ENCODE results near the gene ZGRF1.

DNA sequence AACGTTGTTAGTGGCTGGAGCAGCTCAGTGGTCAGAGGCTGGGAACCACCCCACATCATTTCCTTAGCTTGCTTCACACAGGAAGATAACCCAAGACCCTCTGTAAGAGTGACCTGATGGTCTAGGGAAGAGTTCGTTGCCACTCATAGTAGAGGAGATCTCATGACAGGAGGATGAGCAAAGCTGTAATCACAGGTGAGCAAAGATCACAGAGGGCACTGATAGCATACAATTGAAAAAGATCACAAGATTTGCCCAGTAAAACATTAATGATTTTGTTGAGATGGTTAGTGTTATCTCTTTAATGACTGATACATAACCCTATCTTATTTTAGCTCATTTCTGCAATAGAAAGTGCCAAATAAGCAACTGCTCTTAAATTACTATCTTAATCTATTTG is 44.3 kb upstream of the ZGRF1 start:
- no peak for TF ChIP-seq CTCF (IDR thresholded peaks at IDR 0.05 in 2 of 3, conservative IDR thresholded peaks at IDR 0.05 in 1 of 3; ENCODE audit: control insufficient read depth in 2 of 3, extremely low read depth in 1 of 3, insufficient read depth in 1 of 3, low read depth in 3 of 3, low read length in 3 of 3)
- no peak for TF ChIP-seq ATF7 (IDR thresholded peaks at IDR 0.05; ENCODE audit: low read depth)
- TF ChIP-seq, protein P1, sequence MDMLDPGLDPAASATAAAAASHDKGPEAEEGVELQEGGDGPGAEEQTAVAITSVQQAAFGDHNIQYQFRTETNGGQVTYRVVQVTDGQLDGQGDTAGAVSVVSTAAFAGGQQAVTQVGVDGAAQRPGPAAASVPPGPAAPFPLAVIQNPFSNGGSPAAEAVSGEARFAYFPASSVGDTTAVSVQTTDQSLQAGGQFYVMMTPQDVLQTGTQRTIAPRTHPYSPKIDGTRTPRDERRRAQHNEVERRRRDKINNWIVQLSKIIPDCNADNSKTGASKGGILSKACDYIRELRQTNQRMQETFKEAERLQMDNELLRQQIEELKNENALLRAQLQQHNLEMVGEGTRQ (IDR thresholded peaks at IDR 0.05; ENCODE audit: borderline replicate concordance, low read depth, low read length) = no peak
- no peak for TF ChIP-seq EGR1 (IDR thresholded peaks at IDR 0.05; ENCODE audit: borderline replicate concordance in 1 of 2, low read depth in 2 of 2, low read length in 2 of 2)

All from GM12878 (cell line).